HUDEP-2 (cell line): ENCODE data around the gene KLHL28.

Experiments
- DNase-seq, 76 experiments: peaks; one replicate each; lab custom pipeline; 2025; ENCODE audit not compliant: unreplicated experiment in 76 of 76; lab: John Stamatoyannopoulos, UW

KLHL28 gene

DNA sequence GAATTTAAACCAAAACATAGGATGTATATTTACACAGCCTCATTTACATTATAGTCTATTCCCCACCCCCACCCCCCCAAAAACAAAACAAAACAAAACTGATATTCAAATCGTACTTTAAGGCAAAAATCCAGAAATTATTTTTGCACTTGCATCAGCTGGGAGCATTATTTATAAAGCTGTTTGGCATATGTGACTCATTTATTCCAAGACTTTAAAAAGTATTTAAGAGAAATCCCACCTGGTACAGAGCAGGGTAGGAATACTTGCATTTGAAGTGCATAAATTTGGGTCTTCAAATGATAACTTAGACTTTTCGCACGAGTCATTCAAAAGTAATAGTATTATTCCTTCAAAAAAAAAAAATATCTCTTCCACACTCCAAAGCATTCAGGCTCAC, 1.1 kb downstream of the KLHL28 start:
- DNase-seq = no peak

DNA sequence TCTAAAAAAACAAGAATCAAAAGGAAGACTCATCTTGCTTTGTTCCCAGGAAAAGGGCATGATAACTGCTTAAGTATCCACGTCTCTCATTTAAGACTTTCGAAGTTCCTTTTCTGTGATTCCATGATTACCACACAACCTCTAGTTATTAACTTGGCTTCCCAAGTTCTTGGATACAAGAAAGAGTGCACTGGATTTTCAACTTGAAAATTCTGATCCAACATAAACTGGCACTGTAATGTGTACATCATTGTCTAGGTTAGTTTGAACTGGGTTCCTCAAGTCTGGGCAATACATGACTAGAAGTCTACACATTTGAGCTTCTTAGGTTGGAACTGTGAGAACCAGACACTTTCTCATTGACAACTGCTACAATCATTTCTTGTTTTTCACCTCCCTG, 1.6 kb downstream of the KLHL28 start:
- no peak for DNase-seq

DNA sequence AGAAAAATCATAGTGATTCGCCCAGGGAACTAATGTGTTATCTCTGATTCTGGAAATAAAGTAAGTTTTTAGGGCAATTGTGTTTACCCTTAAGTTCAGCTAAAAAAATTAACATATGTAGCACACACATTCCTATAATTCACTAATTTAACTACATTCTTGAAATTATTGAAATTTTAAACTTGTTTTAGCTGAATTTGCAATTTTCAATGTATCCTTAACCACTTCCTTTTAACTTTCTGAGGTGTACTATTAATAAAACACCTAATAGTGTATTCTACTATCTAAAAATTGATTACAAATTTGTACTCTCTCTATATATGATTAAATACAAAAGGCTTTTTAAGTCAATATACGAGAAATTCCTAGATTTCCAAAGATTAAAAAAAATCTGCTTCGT, 2.2 kb downstream of the KLHL28 start:
- DNase-seq = no peak

GRCh38 chr14:44956866-44957265, 4.9 kb downstream of the KLHL28 start:
- no peak for DNase-seq

DNA sequence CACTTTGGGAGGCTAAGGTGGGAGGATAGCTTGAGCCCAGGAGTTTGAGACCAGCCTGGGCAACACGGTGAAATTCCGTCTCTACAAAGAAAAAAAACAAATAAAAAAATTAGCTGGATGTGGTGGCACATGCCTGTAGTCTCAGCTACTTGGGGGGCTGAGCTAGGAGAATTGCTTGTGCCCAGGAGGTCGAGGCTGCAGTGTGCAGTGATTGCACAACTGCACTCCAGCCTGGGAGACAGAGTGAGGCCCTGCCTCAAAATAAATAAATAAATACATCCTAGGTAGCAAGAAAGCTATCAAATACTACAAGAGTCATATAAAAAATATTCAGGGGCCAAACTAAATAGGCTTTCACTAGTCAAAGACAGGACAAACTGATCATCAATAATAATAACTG, 6.2 kb downstream of the KLHL28 start:
- no peak for DNase-seq

DNA sequence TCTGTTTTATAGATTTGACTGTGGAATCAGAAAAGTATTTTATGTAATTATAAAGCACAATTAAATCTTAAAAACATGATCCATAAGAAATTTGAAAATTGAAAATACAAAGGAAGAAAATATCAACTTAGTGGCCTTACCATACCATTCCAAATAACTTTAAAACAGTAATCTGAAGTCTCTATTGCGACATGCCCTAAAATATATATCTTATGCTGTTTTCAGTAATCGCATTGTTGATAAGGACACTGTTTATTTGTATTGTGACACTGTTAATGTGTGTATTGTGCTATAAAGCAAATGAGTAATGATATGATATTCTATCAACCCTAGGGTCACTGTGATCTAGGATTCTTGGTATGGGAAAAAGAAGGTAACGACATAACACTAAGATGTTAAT, 7.0 kb downstream of the KLHL28 start:
- no peak for DNase-seq

GRCh38 chr14:44952391-44953110, 9.2 kb downstream of the KLHL28 start:
- no peak for DNase-seq

- DNase-seq = no peak
Measured at GRCh38 chr14:44951051-44951450, 10.7 kb downstream of the KLHL28 start.

- DNase-seq = no peak
Measured at GRCh38 chr14:44945264-44945663, 16.5 kb downstream of the KLHL28 start.

DNA sequence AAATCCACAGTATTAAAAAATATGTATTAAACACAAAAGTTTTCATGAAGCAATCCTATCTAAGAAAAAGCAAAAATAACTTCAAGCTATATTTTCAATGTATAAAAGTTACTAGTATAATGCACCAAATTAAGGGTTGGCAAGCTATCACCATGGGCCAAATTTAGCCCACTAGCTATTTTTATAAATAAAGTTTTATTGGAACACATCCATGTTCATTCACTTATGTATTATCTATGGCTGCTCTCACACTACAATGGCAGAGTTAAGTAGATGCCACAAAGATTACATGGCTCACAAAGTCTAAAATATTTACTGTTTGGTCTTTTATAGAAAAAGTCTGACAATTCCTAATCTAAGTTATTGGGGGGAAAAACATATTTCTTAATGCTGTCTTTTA, 17.6 kb downstream of the KLHL28 start:
- no peak for DNase-seq

DNA sequence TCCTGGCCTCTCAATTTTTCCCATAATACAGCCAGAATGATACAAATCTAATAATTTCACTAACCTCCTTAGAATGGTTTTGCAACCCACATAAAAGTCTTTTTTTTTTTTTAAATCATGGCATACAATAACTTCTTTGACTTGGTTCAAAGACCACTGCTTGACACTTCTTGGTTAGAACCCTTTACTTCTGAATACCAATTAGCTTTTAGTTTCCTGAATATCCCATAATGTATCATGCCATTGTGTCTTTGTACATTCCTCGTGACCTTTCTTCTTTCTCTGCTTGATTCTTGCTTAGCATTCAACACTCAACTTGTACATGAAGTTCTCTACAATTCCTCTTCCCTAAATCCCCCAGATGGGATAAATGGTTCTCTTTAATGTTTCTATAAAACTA, 19.3 kb downstream of the KLHL28 start:
- DNase-seq = no peak

DNA sequence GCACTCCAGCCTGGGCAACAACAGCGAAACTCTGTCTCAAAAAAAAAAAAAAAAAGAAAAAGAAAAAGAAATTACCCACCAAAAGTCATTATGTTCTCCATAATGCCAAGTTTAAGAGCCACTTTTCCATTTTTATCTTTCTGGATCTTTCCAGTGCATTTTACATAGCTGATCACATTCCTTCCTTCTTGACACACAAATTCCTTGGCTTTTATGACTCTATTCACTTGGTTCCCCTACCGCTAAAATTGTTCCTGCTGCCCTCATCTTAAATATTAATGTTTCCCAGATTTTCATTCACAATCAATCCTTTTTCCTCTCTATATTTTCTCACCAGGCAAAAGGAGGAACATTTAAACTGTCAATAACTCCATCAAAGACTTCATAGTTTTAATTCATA, 20.2 kb downstream of the KLHL28 start:
- DNase-seq = no peak

GRCh38 chr14:44940944-44941343, 20.8 kb downstream of the KLHL28 start:
- DNase-seq = no peak

GRCh38 chr14:44940211-44940610, 21.5 kb downstream of the KLHL28 start:
- DNase-seq = no peak

- no peak for DNase-seq
Measured at GRCh38 chr14:44937547-44937946, 24.2 kb downstream of the KLHL28 start.

- DNase-seq = no peak
Measured at GRCh38 chr14:44935155-44935554, 26.6 kb downstream of the KLHL28 start.

GRCh38 chr14:44928793-44929192, 33.0 kb downstream of the KLHL28 start:
- DNase-seq = no peak

DNA sequence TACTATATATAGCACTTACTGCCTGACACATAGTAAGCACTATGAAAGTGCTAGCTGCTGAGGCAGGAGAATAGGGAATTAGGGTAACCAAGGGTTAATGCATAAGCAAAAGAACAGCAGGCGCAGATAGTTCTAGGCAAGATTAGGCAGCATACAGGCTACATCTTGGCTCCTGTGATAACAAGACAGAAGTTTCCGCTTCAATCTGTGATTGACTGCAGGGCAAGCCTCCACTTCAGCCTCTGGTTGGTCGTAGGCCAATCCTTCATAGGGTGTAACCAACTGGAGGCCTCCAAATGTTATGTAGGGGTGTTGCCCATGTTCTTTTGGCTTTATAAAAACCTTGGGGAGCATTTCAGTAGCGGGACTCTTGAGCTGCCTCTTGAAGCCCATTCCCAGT, 46.9 kb downstream of the KLHL28 start:
- peak in 73 of 76 experiments; percentile 7 to 88 (median 52) for DNase-seq

- no peak for DNase-seq
Measured at GRCh38 chr14:44912041-44912869, 49.5 kb downstream of the KLHL28 start.

DNA sequence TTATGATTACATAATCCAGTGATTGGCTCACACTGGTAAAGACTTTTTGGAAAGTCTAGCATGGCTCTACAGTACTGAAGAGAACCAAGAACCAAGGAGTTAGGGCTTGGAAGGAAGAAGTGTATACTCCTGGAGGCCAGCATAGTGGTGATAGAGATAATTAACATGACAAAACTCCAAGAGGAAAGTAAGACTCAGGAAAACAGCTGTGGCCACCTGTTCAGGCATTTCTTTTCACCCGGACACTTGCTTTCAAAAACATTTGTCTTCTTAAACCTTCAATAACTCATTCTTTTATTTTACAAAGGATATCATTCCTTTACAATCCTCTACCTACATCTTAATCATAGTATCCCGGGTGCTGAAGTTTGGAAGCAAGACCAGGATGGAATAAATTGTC, 50.9 kb downstream of the KLHL28 start:
- no peak for DNase-seq

- no peak for DNase-seq
Measured at GRCh38 chr14:44901696-44902095, 60.1 kb downstream of the KLHL28 start.

DNA sequence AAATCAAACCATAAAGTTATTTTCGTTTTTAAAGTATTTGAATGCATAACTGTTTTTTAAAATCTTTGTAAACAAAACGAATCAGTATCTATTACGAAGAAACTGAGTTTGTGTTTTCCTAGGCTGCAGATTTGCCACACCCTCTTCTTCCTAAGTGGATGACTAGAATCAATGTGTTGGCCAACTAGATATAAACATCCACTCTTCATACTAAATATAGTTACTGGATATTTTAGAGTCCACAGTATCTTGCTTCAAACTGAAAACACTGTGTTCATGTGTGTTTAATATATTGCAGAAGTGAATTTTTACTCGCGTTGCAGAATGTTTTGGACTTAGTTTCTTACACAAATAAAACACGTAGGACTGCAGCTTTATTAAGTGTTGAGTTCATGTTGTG, 63.2 kb downstream of the KLHL28 start:
- no peak for DNase-seq
